HUDEP-2 (cell line): ENCODE results near the gene KDM4B.
A peak's percentile ranks its signal among the peaks of the same experiment; 100 is the strongest.
"Not testable (repeated sequence)": the region's sequence is repeated elsewhere in the genome, so short reads cannot be mapped to it uniquely, and the experiment has no call there.

ENCODE experiments used
- DNase-seq, 76 experiments: peaks; one replicate each; lab custom pipeline; 2025; ENCODE audit not compliant: unreplicated experiment in 76 of 76; lab: John Stamatoyannopoulos, UW

KDM4B gene

DNA sequence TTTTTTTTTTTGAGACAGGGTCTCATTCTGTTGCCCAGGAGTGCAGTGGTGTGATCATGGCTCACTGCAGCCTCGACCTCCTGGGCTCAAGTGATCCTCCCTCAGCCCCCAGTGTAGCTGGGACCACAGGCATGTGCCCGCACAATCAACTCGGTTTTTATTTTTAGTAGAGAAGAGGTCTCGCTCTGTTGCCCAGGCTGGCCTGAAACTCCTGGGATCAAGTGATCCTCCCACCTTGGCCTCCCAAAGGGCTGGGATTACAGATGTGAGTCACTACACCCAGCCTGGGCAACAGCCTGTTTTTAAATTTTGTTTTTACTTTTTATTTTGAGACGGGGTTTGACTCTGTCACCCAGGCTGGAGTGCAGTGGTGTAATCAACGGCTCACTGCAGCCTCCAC is 2.3 kb upstream of the KDM4B start:
- no peak for DNase-seq

- no peak for DNase-seq
These were observed 1.0 kb upstream of the KDM4B start for GRCh38 chr19:4967738-4968461.

- DNase-seq = no peak
These were observed 419 bp downstream of the KDM4B start for GRCh38 chr19:4969292-4969771.

- DNase-seq = peak in 6 of 76 experiments; percentile 16 to 55 (median 36)
These were observed 1.0 kb downstream of the KDM4B start for GRCh38 chr19:4969772-4970531.

DNA sequence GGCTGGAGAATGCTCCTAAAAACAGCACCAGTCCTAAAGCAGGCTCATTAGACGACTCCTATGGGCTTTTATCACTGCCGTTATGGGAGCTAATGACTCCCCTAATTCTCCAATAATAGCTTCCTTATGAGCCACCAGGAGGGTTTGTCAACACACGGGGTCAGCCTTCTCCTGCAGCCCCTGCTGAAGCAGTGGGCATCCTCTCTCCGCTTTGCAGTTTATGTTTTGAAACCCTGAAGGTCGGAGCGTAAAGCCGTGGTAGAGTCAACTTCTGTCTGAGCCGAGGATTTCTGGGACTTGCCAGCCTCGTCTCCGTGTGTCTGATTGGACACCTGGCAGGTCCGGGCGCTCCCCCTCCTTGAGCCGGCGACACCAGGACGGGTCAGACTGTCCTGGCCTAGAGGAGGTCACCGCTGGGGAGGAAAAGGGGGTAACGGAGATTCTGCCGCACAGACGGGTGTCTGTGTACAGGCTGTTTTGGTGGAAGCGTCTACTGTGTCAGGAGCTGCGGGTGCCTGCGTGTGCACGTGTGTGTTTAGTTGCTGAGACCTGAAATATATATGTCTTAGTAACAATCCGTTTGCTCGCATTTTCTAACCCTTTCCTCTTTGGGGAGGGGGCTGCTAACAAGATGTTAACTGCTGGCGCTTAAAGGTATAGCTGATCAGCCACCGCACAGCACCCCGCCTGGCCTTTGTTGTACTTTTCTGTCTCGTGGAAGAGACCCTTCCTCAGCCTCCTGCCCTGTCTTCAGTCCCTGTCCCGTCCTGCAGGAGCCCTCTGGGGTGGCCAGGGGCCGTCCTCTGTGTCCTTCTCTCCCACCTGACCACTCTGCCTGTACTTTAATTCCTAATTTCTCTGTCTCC is 1.9 kb downstream of the KDM4B start:
- peak in 5 of 76 experiments; percentile 15 to 39 (median 29) for DNase-seq

DNA sequence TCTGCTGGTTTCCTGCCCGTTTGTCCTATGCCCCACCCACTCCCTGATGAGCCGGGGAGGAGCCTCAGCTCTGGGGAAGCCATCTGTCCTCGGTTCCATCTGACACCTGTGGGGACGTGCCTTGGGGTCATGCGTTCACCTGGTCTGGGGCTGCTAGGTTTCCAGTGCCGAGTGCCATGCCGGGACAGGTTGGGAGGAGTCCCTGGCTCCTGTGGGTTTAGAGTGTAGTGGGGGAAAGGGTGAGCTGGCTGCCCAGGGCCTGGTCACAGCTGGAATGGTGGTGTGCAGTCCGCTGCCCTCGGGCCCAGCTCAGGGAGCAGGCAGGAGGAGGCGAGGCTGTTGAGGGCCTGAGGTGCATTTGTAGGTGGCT is 2.5 kb downstream of the KDM4B start:
- DNase-seq = peak in 22 of 76 experiments; percentile 16 to 42 (median 28)

- DNase-seq = no peak
These were observed 3.0 kb downstream of the KDM4B start for GRCh38 chr19:4971816-4972495.

DNA sequence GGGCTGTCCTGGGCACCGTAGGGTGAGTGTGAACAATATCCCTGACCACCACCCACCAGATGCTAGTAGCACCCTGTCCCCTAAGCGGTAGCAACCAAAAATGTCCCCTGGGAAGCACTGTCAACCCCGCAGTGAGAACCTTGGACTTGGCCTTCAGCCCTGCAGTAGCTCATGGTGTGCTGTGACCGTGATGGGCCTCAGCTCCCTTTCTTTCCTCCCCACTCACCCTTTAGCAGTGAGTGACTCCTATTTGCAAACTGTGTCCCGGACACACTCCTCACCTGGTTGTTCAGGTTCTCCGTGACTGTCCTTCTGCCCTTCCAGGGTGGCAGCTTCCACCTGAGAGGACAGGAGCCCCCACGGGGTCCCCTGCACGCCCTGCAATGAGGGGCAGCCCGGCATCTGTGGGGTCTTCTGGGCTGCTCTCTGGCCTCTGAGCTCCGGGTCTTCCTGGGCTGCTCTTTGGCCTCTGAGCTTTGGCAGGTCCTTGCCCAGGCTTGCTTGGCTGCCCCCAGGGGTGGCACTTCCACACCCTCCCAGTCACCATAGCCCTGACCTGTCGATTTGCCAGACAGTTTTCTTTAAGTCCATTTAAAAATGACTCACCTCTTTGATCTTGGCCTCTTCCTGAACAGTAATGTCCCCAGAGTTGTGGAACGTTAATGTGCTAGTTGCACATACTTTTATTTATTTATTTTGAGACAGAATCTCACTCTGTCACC is 3.8 kb downstream of the KDM4B start:
- no peak for DNase-seq

GRCh38 chr19:4974880-4975469 is 6.1 kb downstream of the KDM4B start:
- peak in 5 of 76 experiments; percentile 14 to 34 (median 15) for DNase-seq

- DNase-seq = not testable (repeated sequence)
These were observed 6.7 kb downstream of the KDM4B start for GRCh38 chr19:4975601-4976000.

DNA sequence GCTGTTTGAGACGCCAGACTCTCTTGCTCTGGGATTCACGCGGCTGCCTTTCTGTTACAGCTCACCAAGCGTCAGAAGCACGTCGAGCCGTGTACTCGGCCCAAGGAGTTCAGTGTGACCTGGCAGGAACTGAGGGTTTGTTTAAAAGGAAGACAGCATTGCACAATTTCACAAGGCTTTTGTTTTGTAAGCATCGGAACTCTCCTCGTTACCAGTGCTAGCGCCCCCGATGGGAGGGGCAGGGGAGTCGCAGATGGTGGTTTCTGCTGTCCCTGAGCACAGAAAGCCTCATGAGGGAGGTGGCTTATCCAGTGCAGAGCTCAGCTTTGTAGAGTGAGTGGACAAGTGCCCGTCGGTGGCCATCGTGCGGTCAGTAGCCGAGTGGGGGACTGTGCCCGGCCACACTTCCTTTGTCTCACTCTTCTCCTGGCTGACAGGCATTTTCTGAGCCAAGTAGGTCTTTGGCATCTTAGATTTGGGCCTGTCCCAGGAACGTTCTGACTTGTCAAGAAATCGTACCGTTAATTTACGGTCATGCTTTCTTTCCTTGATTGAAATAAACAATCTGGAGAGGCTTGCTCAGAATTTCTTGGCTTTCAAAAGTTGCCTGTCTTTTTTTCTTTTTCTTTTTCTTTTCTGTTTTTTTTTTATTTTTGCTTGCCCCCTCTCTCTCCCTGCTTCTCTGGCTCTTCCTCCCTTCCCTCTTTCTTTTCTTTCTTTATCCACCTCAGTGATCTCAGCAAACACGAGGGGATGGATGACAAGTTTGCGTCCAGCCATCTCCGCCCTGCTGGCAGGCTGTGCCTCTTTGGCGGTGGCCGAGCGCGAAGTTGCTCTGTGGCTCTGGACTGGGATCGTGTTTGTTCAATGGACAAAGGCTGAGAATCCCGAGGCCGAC is 7.7 kb downstream of the KDM4B start:
- DNase-seq = no peak

DNA sequence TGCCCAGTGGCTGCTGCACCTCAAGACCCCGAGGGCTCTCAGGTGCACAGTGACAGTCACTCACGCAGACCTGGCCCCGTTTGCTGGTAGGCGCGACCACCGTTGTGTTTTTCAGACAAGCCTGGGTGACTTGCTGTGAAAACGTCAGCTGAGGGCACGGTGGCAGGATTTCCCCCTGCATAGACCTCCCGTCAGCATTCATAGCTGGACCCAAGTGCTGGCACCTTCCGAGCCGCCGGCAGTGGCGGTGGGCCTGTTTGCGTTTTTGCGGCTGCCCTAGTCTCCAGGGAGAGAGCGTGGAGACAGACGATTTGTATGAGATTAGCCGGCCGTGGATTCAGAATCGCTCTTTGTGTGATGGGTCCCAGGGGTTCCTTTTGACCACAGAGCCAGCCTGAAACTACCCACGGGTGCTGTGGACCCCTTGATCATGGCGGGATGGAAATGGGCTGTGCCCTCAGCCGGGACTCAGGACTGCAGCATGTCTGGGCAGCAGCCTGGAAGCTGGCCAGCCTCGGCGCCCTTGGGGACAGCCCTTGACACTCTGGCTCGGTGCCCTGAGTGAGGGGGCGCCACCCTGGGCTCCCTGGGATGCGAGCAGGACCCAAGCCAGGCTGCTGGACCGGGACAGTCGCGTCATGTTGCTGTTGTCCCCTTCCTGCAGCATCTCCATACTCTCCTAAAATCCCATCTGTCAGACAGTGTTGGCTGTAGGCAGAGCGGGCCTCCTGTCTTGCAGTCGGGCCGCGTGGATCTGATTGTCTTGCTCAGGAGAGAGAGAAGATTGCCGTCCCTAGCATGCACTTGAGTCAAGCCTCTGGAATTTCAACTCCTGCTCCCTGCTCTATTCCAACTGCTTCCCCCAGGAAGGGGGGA is 8.6 kb downstream of the KDM4B start:
- peak in 1 of 76 experiments; percentile 24 for DNase-seq

DNA sequence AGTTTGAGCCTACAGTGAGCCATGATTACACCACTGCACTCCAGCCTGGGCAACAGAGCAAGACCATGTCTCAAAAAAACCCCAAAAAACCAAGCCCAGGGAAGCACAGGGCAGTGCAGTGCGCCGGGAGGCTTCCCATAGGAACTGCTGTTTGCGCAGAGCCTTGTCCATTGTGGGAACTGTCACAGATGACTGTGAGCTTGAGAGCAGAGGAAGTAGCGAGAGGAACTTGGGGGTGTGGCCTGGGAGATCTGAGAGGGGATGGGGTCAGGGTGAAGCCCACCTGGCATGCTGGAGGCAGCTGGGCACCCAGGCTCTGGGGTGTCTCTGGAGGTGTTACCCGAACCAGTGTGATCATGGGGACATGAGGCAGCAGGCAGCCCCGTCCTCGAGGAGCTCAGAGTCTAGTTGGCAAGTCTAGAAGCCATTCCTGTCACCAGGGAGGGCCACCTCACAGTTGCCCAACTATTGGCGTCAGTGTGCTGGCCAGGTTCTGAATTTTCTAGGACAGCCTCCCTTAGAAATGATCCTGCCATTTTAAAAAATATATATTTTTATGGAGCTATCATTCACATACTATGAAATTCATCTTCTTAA is 10.4 kb downstream of the KDM4B start:
- no peak for DNase-seq

GRCh38 chr19:4980067-4980466 is 11.2 kb downstream of the KDM4B start:
- DNase-seq = no peak

- peak in 1 of 76 experiments; percentile 13 for DNase-seq
These were observed 12.1 kb downstream of the KDM4B start for GRCh38 chr19:4980838-4981680.

- no peak for DNase-seq
These were observed 12.7 kb downstream of the KDM4B start for GRCh38 chr19:4981681-4981958.
